Measurements from ENCODE around the gene CC2D1A.
"Not testable (repeated sequence)": the region's sequence is repeated elsewhere in the genome, so short reads cannot be mapped to it uniquely, and the experiment has no call there.

The CC2D1A gene

GRCh38 chr19:13965926-13966683 lies 60.1 kb downstream of the CC2D1A start:
- no peaks in the 10 kb centered on the region for H3K9me3 ChIP-seq
- no peak for TF ChIP-seq CTCF (IDR thresholded peaks at IDR 0.05)
- no peaks in the 10 kb centered on the region for H3K4me1 ChIP-seq
- H3K4me3 ChIP-seq = no peak overlapping the region
- H3K36me3 ChIP-seq = peaks cover 35 to 98% (median 65%) of the 10 kb centered on the region in 3 donors
- DNase-seq = no peak
- no peaks in the 10 kb centered on the region for H3K27me3 ChIP-seq
- intact Hi-C loops (cut with DNase I; ENCODE audit: low total_unique reads) = no loop called here
- no peak overlapping the region for H3K27ac ChIP-seq

GRCh38 chr19:13966684-13967128 lies 60.7 kb downstream of the CC2D1A start:
- Histone ChIP-seq H3K4me1 (no peaks in the 10 kb centered on the region), H3K27ac (no peak overlapping the region), H3K36me3 (peaks cover 39 to 98% (median 65%) of the 10 kb centered on the region in 3 donors), H3K4me3 (no peak overlapping the region), H3K9me3 (no peaks in the 10 kb centered on the region), H3K27me3 (no peaks in the 10 kb centered on the region)
- TF ChIP-seq CTCF (IDR thresholded peaks at IDR 0.05) = no peak
- intact Hi-C loops (cut with DNase I; ENCODE audit: low total_unique reads) = no loop called here
- DNase-seq = no peak

GRCh38 chr19:13967206-13967605 lies 61.2 kb downstream of the CC2D1A start:
- H3K9me3 ChIP-seq; H3K27ac ChIP-seq; H3K4me1 ChIP-seq; intact Hi-C loops (cut with DNase I; ENCODE audit: low total_unique reads); H3K4me3 ChIP-seq; DNase-seq; H3K27me3 ChIP-seq: not testable (repeated sequence)
- H3K36me3 ChIP-seq = peaks cover 39 to 98% (median 67%) of the 10 kb centered on the region in 3 donors

GRCh38 chr19:13968383-13968935 lies 62.5 kb downstream of the CC2D1A start:
- no peak for TF ChIP-seq CTCF (IDR thresholded peaks at IDR 0.05)
- peaks cover 39 to 98% (median 70%) of the 10 kb centered on the region in 3 donors for H3K36me3 ChIP-seq
- H3K9me3 ChIP-seq = no peaks in the 10 kb centered on the region
- H3K27me3 ChIP-seq = no peaks in the 10 kb centered on the region
- no peak for DNase-seq
- no peaks in the 10 kb centered on the region for H3K4me1 ChIP-seq
- H3K4me3 ChIP-seq = no peak overlapping the region
- no peak overlapping the region for H3K27ac ChIP-seq
- intact Hi-C loops (cut with DNase I; ENCODE audit: low total_unique reads) = no loop called here

GRCh38 chr19:13968999-13969398 lies 63.0 kb downstream of the CC2D1A start:
- H3K36me3 ChIP-seq = peaks cover 39 to 94% (median 70%) of the 10 kb centered on the region in 3 donors
- H3K9me3 ChIP-seq = no peaks in the 10 kb centered on the region
- H3K4me3 ChIP-seq = no peak overlapping the region
- intact Hi-C loops (cut with DNase I; ENCODE audit: low total_unique reads) = no loop called here
- no peak for DNase-seq
- no peaks in the 10 kb centered on the region for H3K27me3 ChIP-seq
- no peak for TF ChIP-seq CTCF (IDR thresholded peaks at IDR 0.05)
- no peaks in the 10 kb centered on the region for H3K4me1 ChIP-seq
- H3K27ac ChIP-seq = no peak overlapping the region

- Histone ChIP-seq H3K4me3 (no peak overlapping the region), H3K27ac (no peak overlapping the region), H3K9me3 (no peaks in the 10 kb centered on the region), H3K4me1 (no peaks in the 10 kb centered on the region), H3K36me3 (peaks cover 39 to 91% (median 70%) of the 10 kb centered on the region in 3 donors), H3K27me3 (no peaks in the 10 kb centered on the region)
- intact Hi-C loops (cut with DNase I; ENCODE audit: low total_unique reads) = no loop called here
- TF ChIP-seq CTCF (IDR thresholded peaks at IDR 0.05) = no peak
- DNase-seq = no peak
Observed at GRCh38 chr19:13969897-13970296, 63.9 kb downstream of the CC2D1A start.

- H3K27ac ChIP-seq; DNase-seq; intact Hi-C loops (cut with DNase I; ENCODE audit: low total_unique reads); H3K4me3 ChIP-seq; H3K27me3 ChIP-seq; H3K9me3 ChIP-seq; H3K4me1 ChIP-seq: not testable (repeated sequence)
- H3K36me3 ChIP-seq = peaks cover 22 to 88% (median 52%) of the 10 kb centered on the region in 3 donors
Observed at GRCh38 chr19:13971868-13972267, 65.9 kb downstream of the CC2D1A start.
